ENCODE results near the gene STKLD1. TPM values are rescaled to one million over a fixed set of nuclear protein-coding genes. Genes with fewer than 3 reads are reported as not detected.

The STKLD1 gene
- total RNA-seq, 1 experiment from 2014 or later = 0.94 TPM

DNA sequence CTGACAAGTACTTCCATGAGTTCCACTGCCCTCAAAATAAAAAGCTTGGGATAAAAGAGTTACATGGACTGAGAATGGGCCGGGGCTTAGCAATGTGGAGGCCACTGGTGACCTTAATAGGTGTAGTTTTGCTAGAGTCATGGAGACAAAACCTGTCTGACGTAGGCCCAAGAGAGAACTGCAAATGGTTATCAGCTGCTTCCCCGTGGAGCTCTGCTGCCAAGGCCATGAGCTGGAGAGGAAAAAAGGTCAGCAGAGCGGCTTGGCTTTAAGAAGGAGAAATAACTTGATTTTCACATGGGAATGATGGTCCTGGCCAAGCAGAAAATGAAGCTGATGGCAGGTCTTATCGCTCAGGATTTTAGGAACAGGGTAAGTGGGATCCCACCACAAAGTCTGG lies 36.5 kb upstream of the STKLD1 start:
- H3K27ac Mint-ChIP-seq (ENCODE audit: unreplicated experiment) = no peak overlapping the region
- CTCF ChIA-PET = no interaction called here
- H3K27me3 Mint-ChIP-seq (ENCODE audit: unreplicated experiment) = no peaks in the 10 kb centered on the region
- no TSS peak for BruUV-seq (replicated peaks)
- no peak for TF ChIP-seq CTCF (IDR thresholded peaks at IDR 0.05; ENCODE audit: unreplicated experiment)
- no peak overlapping the region for H3K4me3 Mint-ChIP-seq (ENCODE audit: low read depth, unreplicated experiment)
- intact Hi-C loops (cut with micrococcal nuclease; ENCODE audit: unreplicated experiment) = loop anchor here (10.0 kb wide), 1 partner anchor 65 kb away; no protein-coding TSS in a partner anchor
- no peak for DNase-seq
- no peaks in the 10 kb centered on the region for H3K9me3 Mint-ChIP-seq (ENCODE audit: low read depth, unreplicated experiment)
- H3K4me1 Mint-ChIP-seq (ENCODE audit: low read depth, unreplicated experiment) = peaks cover 2% of the 10 kb centered on the region
- H3K36me3 Mint-ChIP-seq (ENCODE audit: insufficient read depth, unreplicated experiment) = peaks cover 32% of the 10 kb centered on the region

DNA sequence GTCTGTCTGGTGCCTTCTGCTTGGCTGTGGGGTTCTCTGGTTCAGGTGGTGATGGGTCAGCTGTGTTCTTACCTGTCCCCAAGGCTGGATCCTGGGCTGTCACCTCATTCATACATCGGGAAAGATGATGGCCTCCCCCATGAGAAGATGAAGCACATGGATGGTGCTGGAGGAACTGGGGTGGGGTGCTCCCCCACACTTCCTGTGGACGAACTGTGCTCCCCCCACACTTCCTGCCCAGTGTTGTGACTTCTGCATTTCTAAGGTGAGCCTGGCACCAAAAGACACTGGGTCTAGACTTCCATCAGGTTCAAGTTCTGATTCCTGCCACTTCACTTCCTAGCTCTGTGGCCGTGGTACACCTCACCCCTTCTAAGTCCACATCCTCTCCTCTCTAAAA lies 35.9 kb upstream of the STKLD1 start:
- BruUV-seq (replicated peaks) = no TSS peak
- no peak for DNase-seq
- Mint-ChIP-seq H3K27me3 (ENCODE audit: unreplicated experiment) (no peaks in the 10 kb centered on the region), H3K36me3 (ENCODE audit: insufficient read depth, unreplicated experiment) (peaks cover 27% of the 10 kb centered on the region), H3K9me3 (ENCODE audit: low read depth, unreplicated experiment) (no peaks in the 10 kb centered on the region), H3K27ac (ENCODE audit: unreplicated experiment) (no peak overlapping the region), H3K4me3 (ENCODE audit: low read depth, unreplicated experiment) (no peak overlapping the region), H3K4me1 (ENCODE audit: low read depth, unreplicated experiment) (no peaks in the 10 kb centered on the region)
- CTCF ChIA-PET = no interaction called here
- intact Hi-C loops (cut with micrococcal nuclease; ENCODE audit: unreplicated experiment) = loop anchor here (10.0 kb wide), 1 partner anchor 65 kb away; no protein-coding TSS in a partner anchor
- TF ChIP-seq CTCF (IDR thresholded peaks at IDR 0.05; ENCODE audit: unreplicated experiment) = no peak

DNA sequence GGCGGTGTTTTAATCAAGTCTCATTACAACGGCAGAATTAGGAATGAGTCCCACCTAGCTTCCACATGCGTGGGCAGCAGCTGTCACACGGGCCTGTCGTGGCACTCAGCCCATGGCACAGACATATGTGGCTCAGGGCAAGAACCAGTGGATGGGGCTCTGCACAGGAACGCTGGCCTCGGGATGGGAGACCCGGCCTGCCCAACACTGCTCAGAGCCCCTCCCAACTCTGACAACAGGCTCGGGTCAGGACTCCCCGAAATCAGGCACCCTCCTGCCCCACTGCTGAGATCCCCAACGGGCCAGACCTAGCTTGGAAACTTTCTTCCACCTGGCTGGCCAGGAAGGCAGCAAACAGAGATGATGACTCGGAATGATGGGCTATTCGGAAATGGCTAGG lies 35.2 kb upstream of the STKLD1 start:
- TF ChIP-seq CTCF (IDR thresholded peaks at IDR 0.05; ENCODE audit: unreplicated experiment) = no peak
- H3K4me3 Mint-ChIP-seq (ENCODE audit: low read depth, unreplicated experiment) = no peak overlapping the region
- no peaks in the 10 kb centered on the region for H3K9me3 Mint-ChIP-seq (ENCODE audit: low read depth, unreplicated experiment)
- no peak overlapping the region for H3K27ac Mint-ChIP-seq (ENCODE audit: unreplicated experiment)
- no peak for DNase-seq
- H3K4me1 Mint-ChIP-seq (ENCODE audit: low read depth, unreplicated experiment) = no peaks in the 10 kb centered on the region
- peaks cover 20% of the 10 kb centered on the region for H3K36me3 Mint-ChIP-seq (ENCODE audit: insufficient read depth, unreplicated experiment)
- intact Hi-C loops (cut with micrococcal nuclease; ENCODE audit: unreplicated experiment) = loop anchor here (10.0 kb wide), 1 partner anchor 64 kb away; no protein-coding TSS in a partner anchor
- CTCF ChIA-PET = no interaction called here
- no peaks in the 10 kb centered on the region for H3K27me3 Mint-ChIP-seq (ENCODE audit: unreplicated experiment)
- no TSS peak for BruUV-seq (replicated peaks)

- no peak for TF ChIP-seq CTCF (IDR thresholded peaks at IDR 0.05; ENCODE audit: unreplicated experiment)
- peaks cover 16% of the 10 kb centered on the region for H3K36me3 Mint-ChIP-seq (ENCODE audit: insufficient read depth, unreplicated experiment)
These were observed 34.6 kb upstream of the STKLD1 start for GRCh38 chr9:133341369-133342068.

More at GRCh38 chr9:133341369-133342068, 34.6 kb upstream of the STKLD1 start:
- intact Hi-C loops (cut with micrococcal nuclease; ENCODE audit: unreplicated experiment) = loop anchor here (10.0 kb wide), 1 partner anchor 63 kb away; no protein-coding TSS in a partner anchor
- CTCF ChIA-PET = no interaction called here
- H3K27me3 Mint-ChIP-seq (ENCODE audit: unreplicated experiment) = no peaks in the 10 kb centered on the region
- no peaks in the 10 kb centered on the region for H3K9me3 Mint-ChIP-seq (ENCODE audit: low read depth, unreplicated experiment)
- DNase-seq = no peak
- H3K4me1 Mint-ChIP-seq (ENCODE audit: low read depth, unreplicated experiment) = no peaks in the 10 kb centered on the region
- no TSS peak for BruUV-seq (replicated peaks)
- H3K27ac Mint-ChIP-seq (ENCODE audit: unreplicated experiment) = no peak overlapping the region
- no peak overlapping the region for H3K4me3 Mint-ChIP-seq (ENCODE audit: low read depth, unreplicated experiment)

Data from Calu3 (cell line).